PC-3 (cell line): Measurements from ENCODE around the gene RABGAP1L.

Experiments
- CTCF ChIP-seq: fragments of 300-600 bp; sonication (generic); conservative IDR thresholded peaks from 2 replicates; pipeline ENCODE4 v1.5.1; 2017; ENCODE audit warnings: antibody characterized with exemption, low read depth, mild to moderate bottlenecking, low read length
- EZH2 ChIP-seq: fragments of 300-600 bp; sonication (generic); IDR thresholded peaks from one replicate; pipeline ENCODE4 v1.6.1; 2017; ENCODE audit warnings: antibody characterized with exemption, mild to moderate bottlenecking, low read length; ENCODE audit not compliant: unreplicated experiment
- EZH2phosphoT487 ChIP-seq: fragments of 300-600 bp; sonication (generic); IDR thresholded peaks from 2 replicates; pipeline ENCODE4 v1.6.1; 2018; ENCODE audit warnings: mild to moderate bottlenecking, antibody characterized with exemption, low read length, borderline replicate concordance

- TF ChIP-seq CTCF (no peak), EZH2 (no peak), EZH2phosphoT487 (no peak)
Measured at GRCh38 chr1:174428033-174428432, 268.7 kb downstream of the RABGAP1L start.
